Esophagus muscularis mucosa (tissue), 4 donors: Measurements from ENCODE around the gene RPS13. TPM values are rescaled to one million over a fixed set of nuclear protein-coding genes. Genes with fewer than 3 reads are reported as not detected.
"Not testable (repeated sequence)": the region's sequence is repeated elsewhere in the genome, so short reads cannot be mapped to it uniquely, and the experiment has no call there.

ENCODE experiments used
- DNase-seq: peaks from one replicate; pipeline ENCODE4 v3.0.0-alpha.2; 2017; ENCODE audit errors: extremely low spot score
- H3K27ac ChIP-seq, 4 donors: fragments of 200-600 bp; sonication (generic); replicated peaks in 1 of 4; 1 replicate in 3 of 4; 2 replicates in 1 of 4; pipeline ENCODE4 v1.5.1; 2016 to 2019; ENCODE audit warnings: mild to moderate bottlenecking in 1 of 4
- H3K27me3 ChIP-seq, 4 donors: fragments of 200-600 bp; sonication (generic); one replicate each; pipeline versions ENCODE4 v1.5.1 to v1.6.0; 2016 to 2019
- H3K36me3 ChIP-seq, 4 donors: fragments of 200-600 bp; sonication (generic); one replicate each; pipeline ENCODE4 v1.5.1; 2016 to 2019
- H3K4me1 ChIP-seq, 4 donors: fragments of 200-600 bp; sonication (generic); one replicate each; pipeline ENCODE4 v1.5.1; 2016 to 2019
- H3K4me3 ChIP-seq, 4 donors: fragments of 200-600 bp; sonication (generic); 1 replicate in 2 of 4; 2 replicates in 2 of 4; pipeline ENCODE4 v1.5.1; 2016 to 2019; ENCODE audit warnings: mild to moderate bottlenecking in 4 of 4, moderate library complexity in 1 of 4
- H3K9me3 ChIP-seq, 4 donors: fragments of 200-600 bp; sonication (generic); 1 replicate in 3 of 4; 2 replicates in 1 of 4; pipeline ENCODE4 v1.5.1; 2016 to 2019
- CTCF ChIP-seq, 3 experiments: fragments of 200-600 bp in 2 of 3; fragments of 450-650 bp in 1 of 3; sonication (generic) in 2 of 3; IDR thresholded peaks; one replicate each; pipeline ENCODE4 v1.5.1; 2017 to 2019; ENCODE audit warnings: antibody characterized with exemption in 3 of 3, mild to moderate bottlenecking in 2 of 3, moderate library complexity in 1 of 3
- EP300 ChIP-seq: sonication (generic); formaldehyde crosslinking; IDR thresholded peaks from one replicate; pipeline ENCODE4 v1.6.1; 2017; ENCODE audit warnings: antibody characterized with exemption
- POLR2A ChIP-seq: fragments of 450-650 bp; IDR thresholded peaks from one replicate; pipeline ENCODE4 v1.6.1; 2017; ENCODE audit warnings: antibody characterized with exemption, moderate library complexity, mild to moderate bottlenecking, low read depth
- POLR2AphosphoS5 ChIP-seq, 2 donors: sonication (generic); formaldehyde crosslinking; IDR thresholded peaks; one replicate each; pipeline ENCODE4 v1.6.1; 2017; ENCODE audit warnings: antibody characterized with exemption in 2 of 2
- WGBS: methylation state at CpG from one replicate; pipeline ENCODE4 v1.1.5; 2018; 5-methylcytosine and 5-hydroxymethylcytosine counted together
- intact Hi-C: fragments of 100-400 bp; cut with DNase I; formaldehyde crosslinking; loops from one replicate; pipeline ENCODE4 v1.15.1; 2023
- small RNA-seq, 3 donors: library from RNA; depleted of rRNA; stranded (forward); fragments of <200 nt; gene quantifications; one replicate each; pipeline ENCODE3, GENCODE V24; 2016
- total RNA-seq, 4 donors: library from RNA; depleted of rRNA; stranded (reverse); fragments of >200 nt; gene quantifications; one replicate each; pipeline versions ENCODE4 v1.1.0 to v1.2.1, GENCODE V29; 2016

Gene RPS13
- total RNA-seq, 4 donors from 2014 or later: 828 to 2,253 (median 1,546) TPM

- Histone ChIP-seq H3K4me1 (no peaks in the 10 kb centered on the region), H3K36me3 (no peaks in the 10 kb centered on the region), H3K4me3 (no peak overlapping the region), H3K27ac (no peak overlapping the region), H3K9me3 (no peaks in the 10 kb centered on the region), H3K27me3 (no peaks in the 10 kb centered on the region)
- intact Hi-C loops: no loop called here
- no peak for TF ChIP-seq CTCF (IDR thresholded peaks at IDR 0.05)
- no peak for TF ChIP-seq POLR2A
- TF ChIP-seq EP300: no peak
- no peak for TF ChIP-seq POLR2AphosphoS5 (IDR thresholded peaks at IDR 0.05)
- DNase-seq: no peak
- WGBS: 84% methylated on average over 6 of the region's 6 CpGs
Measured at GRCh38 chr11:17036666-17037658, 40.5 kb downstream of the RPS13 start.

- H3K4me3 ChIP-seq, H3K36me3 ChIP-seq, H3K4me1 ChIP-seq, H3K9me3 ChIP-seq, H3K27me3 ChIP-seq, DNase-seq, H3K27ac ChIP-seq, intact Hi-C loops: not testable (repeated sequence)
- 82% methylated on average over 7 of the region's 10 CpGs for WGBS
Measured at GRCh38 chr11:17034027-17034426, 43.4 kb downstream of the RPS13 start.

GRCh38 chr11:17026487-17027082 is 50.9 kb downstream of the RPS13 start:
- WGBS: 97% methylated on average over 3 of the region's 3 CpGs
- DNase-seq: no peak
- Histone ChIP-seq H3K27ac (no peak overlapping the region), H3K36me3 (peaks cover 0 to 4% (median 0%) of the 10 kb centered on the region in 4 donors), H3K27me3 (no peaks in the 10 kb centered on the region), H3K4me3 (no peak overlapping the region), H3K9me3 (no peaks in the 10 kb centered on the region), H3K4me1 (no peaks in the 10 kb centered on the region)
- TF ChIP-seq POLR2AphosphoS5 (IDR thresholded peaks at IDR 0.05) (no peak), POLR2A (no peak), CTCF (IDR thresholded peaks at IDR 0.05) (no peak), EP300 (no peak)
- intact Hi-C loops: no loop called here

GRCh38 chr11:17024924-17025323 is 52.5 kb downstream of the RPS13 start:
- peaks cover 0 to 4% (median 0%) of the 10 kb centered on the region in 4 donors for H3K36me3 ChIP-seq
- H3K27ac ChIP-seq: no peak overlapping the region
- 89% methylated on average over 2 of the region's 2 CpGs for WGBS
- H3K27me3 ChIP-seq: no peaks in the 10 kb centered on the region
- no peaks in the 10 kb centered on the region for H3K9me3 ChIP-seq
- no peak for DNase-seq
- intact Hi-C loops: no loop called here
- H3K4me1 ChIP-seq: no peaks in the 10 kb centered on the region
- no peak overlapping the region for H3K4me3 ChIP-seq
- TF ChIP-seq CTCF (IDR thresholded peaks at IDR 0.05) (no peak), POLR2AphosphoS5 (IDR thresholded peaks at IDR 0.05) (no peak), EP300 (no peak), POLR2A (no peak)

Small RNAs within 50 kb of the gene (small RNA-seq; reads per million reads assigned to genes)
- gene RNU6-593P (0 reads per million in 3 donors), gene SNORD14A (21.1 to 26.9 (median 21.8) reads per million in 3 donors), gene SNORD14B (0 reads per million in 3 donors)

Other genes with a start within 250 kb of the RPS13 start
- 1 to 10 TPM; 5.8 to 9.1 (median 7.7) TPM for gene PLEKHA7, start 63.3 kb downstream of the RPS13 start, total RNA-seq
- 10 to 100 TPM; 62.1 to 85.3 (median 72.7) TPM for gene PIK3C2A, start 130.3 kb upstream of the RPS13 start, total RNA-seq
- gene NUCB2, start 199.1 kb upstream of the RPS13 start, total RNA-seq: 10 to 100 TPM; 34.3 to 43.8 (median 42.6) TPM